GM19467 (cell line): ENCODE results near the gene ZDBF2.
"Not testable (repeated sequence)": the region's sequence is repeated elsewhere in the genome, so short reads cannot be mapped to it uniquely, and the experiment has no call there.

ENCODE experiments used
- ATAC-seq: cut with Tn5 transposase; IDR thresholded peaks from one replicate; pipeline ENCODE4 v1.9.1; 2021; ENCODE audit warnings: mild to moderate bottlenecking, moderate library complexity; ENCODE audit not compliant: unreplicated experiment

ZDBF2 gene

GRCh38 chr2:206274434-206275311 lies at the start of gene ZDBF2:
TSS of gene ZDBF2 (plus strand) at chr2:206274663. CDS start at chr2:206281850, 7,187 bp downstream.
- peak; percentile 82 for ATAC-seq

- ATAC-seq, result peak; percentile 90
Measured at GRCh38 chr2:206225435-206226232, 48.8 kb upstream of the ZDBF2 start.

GRCh38 chr2:206228636-206229035 lies 45.8 kb upstream of the ZDBF2 start:
- not testable (repeated sequence) for ATAC-seq

GRCh38 chr2:206229642-206230041 lies 44.8 kb upstream of the ZDBF2 start:
- no peak for ATAC-seq

GRCh38 chr2:206230060-206230762 lies 44.3 kb upstream of the ZDBF2 start:
- no peak for ATAC-seq

- no peak for ATAC-seq
Measured at GRCh38 chr2:206231669-206232286, 42.7 kb upstream of the ZDBF2 start.

- ATAC-seq, result no peak
Measured at GRCh38 chr2:206232287-206233035, 42.0 kb upstream of the ZDBF2 start.

GRCh38 chr2:206239157-206239556 lies 35.3 kb upstream of the ZDBF2 start:
- no peak for ATAC-seq

- ATAC-seq, result no peak
Measured at GRCh38 chr2:206240327-206240726, 34.1 kb upstream of the ZDBF2 start.

GRCh38 chr2:206241736-206242135 lies 32.7 kb upstream of the ZDBF2 start:
- no peak for ATAC-seq

GRCh38 chr2:206245265-206245672 lies 29.2 kb upstream of the ZDBF2 start:
- ATAC-seq, result peak; percentile 65

GRCh38 chr2:206250041-206250897 lies 24.2 kb upstream of the ZDBF2 start:
- no peak for ATAC-seq

GRCh38 chr2:206253125-206253776 lies 21.2 kb upstream of the ZDBF2 start:
- ATAC-seq, result no peak

GRCh38 chr2:206253777-206254166 lies 20.7 kb upstream of the ZDBF2 start:
- no peak for ATAC-seq

- no peak for ATAC-seq
Measured at GRCh38 chr2:206255003-206255402, 19.5 kb upstream of the ZDBF2 start.

- ATAC-seq, result no peak
Measured at GRCh38 chr2:206256706-206257205, 17.7 kb upstream of the ZDBF2 start.

GRCh38 chr2:206257350-206257749 lies 17.1 kb upstream of the ZDBF2 start:
- no peak for ATAC-seq

- no peak for ATAC-seq
Measured at GRCh38 chr2:206257861-206258260, 16.6 kb upstream of the ZDBF2 start.
